GM12865 (cell line): ENCODE results near the gene TMEM184B.
A peak's percentile ranks its signal among the peaks of the same experiment; 100 is the strongest.

Experiments
- DNase-seq: peaks from one replicate; pipeline ENCODE4 v3.0.0; 2010; ENCODE audit warnings: low read depth
- H3K4me3 ChIP-seq: 2 replicates; pipeline ENCODE4 v1.5.1; 2011; ENCODE audit warnings: mild to moderate bottlenecking, low read depth, low read length, control low read depth
- TF ChIP-seq, protein P1 (sequence below): IDR thresholded peaks from 2 replicates; pipeline ENCODE4 v1.5.1; 2011; ENCODE audit warnings: low read length, control low read depth, low read depth, inconsistent platforms; ENCODE audit not compliant: insufficient read depth; ENCODE audit errors: missing control alignments

The TMEM184B gene

GRCh38 chr22:38269466-38269865 is 3.3 kb downstream of the TMEM184B start:
- TF ChIP-seq, protein P1, sequence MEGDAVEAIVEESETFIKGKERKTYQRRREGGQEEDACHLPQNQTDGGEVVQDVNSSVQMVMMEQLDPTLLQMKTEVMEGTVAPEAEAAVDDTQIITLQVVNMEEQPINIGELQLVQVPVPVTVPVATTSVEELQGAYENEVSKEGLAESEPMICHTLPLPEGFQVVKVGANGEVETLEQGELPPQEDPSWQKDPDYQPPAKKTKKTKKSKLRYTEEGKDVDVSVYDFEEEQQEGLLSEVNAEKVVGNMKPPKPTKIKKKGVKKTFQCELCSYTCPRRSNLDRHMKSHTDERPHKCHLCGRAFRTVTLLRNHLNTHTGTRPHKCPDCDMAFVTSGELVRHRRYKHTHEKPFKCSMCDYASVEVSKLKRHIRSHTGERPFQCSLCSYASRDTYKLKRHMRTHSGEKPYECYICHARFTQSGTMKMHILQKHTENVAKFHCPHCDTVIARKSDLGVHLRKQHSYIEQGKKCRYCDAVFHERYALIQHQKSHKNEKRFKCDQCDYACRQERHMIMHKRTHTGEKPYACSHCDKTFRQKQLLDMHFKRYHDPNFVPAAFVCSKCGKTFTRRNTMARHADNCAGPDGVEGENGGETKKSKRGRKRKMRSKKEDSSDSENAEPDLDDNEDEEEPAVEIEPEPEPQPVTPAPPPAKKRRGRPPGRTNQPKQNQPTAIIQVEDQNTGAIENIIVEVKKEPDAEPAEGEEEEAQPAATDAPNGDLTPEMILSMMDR, result no peak
- no peak for DNase-seq
- no peak overlapping the region for H3K4me3 ChIP-seq

DNA sequence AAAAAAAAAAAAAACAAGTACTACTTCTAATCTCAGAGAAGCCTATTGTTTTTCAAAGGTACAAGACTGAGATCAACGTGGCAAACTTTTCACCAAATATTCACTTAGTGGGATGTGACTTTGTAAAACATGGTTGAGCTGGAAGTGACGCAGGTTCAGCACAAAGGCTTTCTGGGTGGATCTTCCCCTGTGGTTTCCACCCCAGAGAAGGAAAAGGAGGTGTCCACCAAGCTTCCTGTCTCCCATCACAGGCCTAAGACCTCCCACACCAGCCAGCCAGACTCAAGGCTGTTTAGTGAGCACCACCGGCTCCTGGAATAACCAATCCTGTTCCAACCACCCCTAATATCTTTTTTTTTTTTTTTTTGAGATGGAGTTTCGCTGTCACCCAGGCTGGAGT is 5.7 kb downstream of the TMEM184B start:
- TF ChIP-seq, protein P1, result no peak
- no peak for DNase-seq
- no peak overlapping the region for H3K4me3 ChIP-seq

- DNase-seq, result no peak
- no peak overlapping the region for H3K4me3 ChIP-seq
Observed at GRCh38 chr22:38266120-38266519, 6.7 kb downstream of the TMEM184B start.

GRCh38 chr22:38264322-38264843 is 8.4 kb downstream of the TMEM184B start:
- TF ChIP-seq, protein P1, result no peak
- no peak overlapping the region for H3K4me3 ChIP-seq
- no peak for DNase-seq

More at GRCh38 chr22:38266120-38266519, 6.7 kb downstream of the TMEM184B start:
- TF ChIP-seq, protein P1, result no peak

GRCh38 chr22:38262051-38262795 is 10.6 kb downstream of the TMEM184B start:
- no peak overlapping the region for H3K4me3 ChIP-seq
- TF ChIP-seq, protein P1, result peak; percentile 79
- DNase-seq, result peak; percentile 83

- DNase-seq, result no peak
- TF ChIP-seq, protein P1, result peak; percentile 7
- no peak overlapping the region for H3K4me3 ChIP-seq
Observed at GRCh38 chr22:38260761-38261681, 11.8 kb downstream of the TMEM184B start.
